ENCODE measurements around the gene GPANK1.

GRCh38 chr6:31643818-31644454 lies 20.9 kb downstream of the GPANK1 start:
- TF ChIP-seq CTCF (IDR thresholded peaks at IDR 0.05) (no peak), POLR2A (IDR thresholded peaks at IDR 0.05) (no peak)

Measured in esophagus squamous epithelium (tissue), 4 donors.